HEK293 (cell line): ENCODE results near the gene ANKH.
A peak's percentile ranks its signal among the peaks of the same experiment; 100 is the strongest.

Experiments
- CTCF ChIA-PET: fragments of 350-600 bp; formaldehyde crosslinking; extraction: SDS; loops from one replicate; lab custom pipeline; 2021; ENCODE audit warnings: antibody characterized with exemption; lab: Yijun Ruan, JAX
- POLR2A ChIA-PET: fragments of 300-600 bp; formaldehyde crosslinking; extraction: SDS; loops from one replicate; lab custom pipeline; 2020; ENCODE audit warnings: antibody characterized with exemption, inconsistent platforms; lab: Yijun Ruan, JAX
- H3K27ac ChIP-seq: fragments of 200-500 bp; sonication (Bioruptor generic); 2 replicates; pipeline ENCODE4 v1.5.1; 2014; ENCODE audit warnings: low read depth, low read length, control low read depth, inconsistent platforms; ENCODE audit errors: extremely low read depth
- H3K36me3 ChIP-seq, 2 experiments: fragments of 200-500 bp in 1 of 2; sonication (Bioruptor generic) in 1 of 2; 1 replicate in 1 of 2; 2 replicates in 1 of 2; pipeline ENCODE4 v1.5.1; 2014 to 2017; ENCODE audit warnings: inconsistent platforms in 2 of 2, low read length in 2 of 2; ENCODE audit not compliant: control insufficient read depth in 2 of 2, insufficient read depth in 1 of 2
- H3K4me1 ChIP-seq: fragments of 200-500 bp; sonication (Bioruptor generic); 2 replicates; pipeline ENCODE4 v1.5.1; 2014; ENCODE audit warnings: mild to moderate bottlenecking, low read length, inconsistent platforms; ENCODE audit not compliant: control insufficient read depth, insufficient read depth
- H3K4me3 ChIP-seq: 2 replicates; pipeline ENCODE4 v1.5.1; 2011; ENCODE audit warnings: low read depth, mild to moderate bottlenecking, control low read depth, low read length, moderate library complexity
- H3K9me3 ChIP-seq: fragments of 200-500 bp; sonication (Bioruptor generic); 2 replicates; pipeline ENCODE4 v1.5.1; 2014; ENCODE audit warnings: low read depth, low read length, inconsistent platforms; ENCODE audit not compliant: control insufficient read depth, insufficient read depth
- BCL11A ChIP-seq: fragments of 450-650 bp; formaldehyde crosslinking; IDR thresholded peaks from 2 replicates; pipeline ENCODE4 v1.5.1; 2016; ENCODE audit warnings: low read depth, missing biosample characterization, missing genetic modification characterization
- FEZF1 ChIP-seq: fragments of 450-650 bp; formaldehyde crosslinking; IDR thresholded peaks from 2 replicates; pipeline ENCODE4 v1.5.1; 2016; ENCODE audit warnings: missing biosample characterization, missing genetic modification characterization
- GLI2 ChIP-seq: fragments of 450-650 bp; formaldehyde crosslinking; IDR thresholded peaks from 2 replicates; pipeline ENCODE4; 2017; ENCODE audit warnings: missing biosample characterization, missing genetic modification characterization, low read depth, borderline replicate concordance
- KLF1 ChIP-seq: fragments of 450-650 bp; formaldehyde crosslinking; IDR thresholded peaks from 2 replicates; pipeline ENCODE4 v1.5.1; 2016; ENCODE audit warnings: missing biosample characterization, missing genetic modification characterization
- MYNN ChIP-seq: fragments of 450-650 bp; formaldehyde crosslinking; IDR thresholded peaks from 2 replicates; pipeline ENCODE4 v1.5.1; 2016; ENCODE audit warnings: missing biosample characterization, missing genetic modification characterization, borderline replicate concordance
- SCRT1 ChIP-seq: fragments of 450-650 bp; formaldehyde crosslinking; IDR thresholded peaks from 2 replicates; pipeline ENCODE4 v1.5.1; 2016; ENCODE audit warnings: missing biosample characterization, missing genetic modification characterization, borderline replicate concordance
- SCRT2 ChIP-seq: fragments of 450-650 bp; formaldehyde crosslinking; IDR thresholded peaks from 2 replicates; pipeline ENCODE4 v1.5.1; 2016; ENCODE audit warnings: missing biosample characterization, missing genetic modification characterization
- YY2 ChIP-seq: fragments of 450-650 bp; formaldehyde crosslinking; IDR thresholded peaks from 2 replicates; pipeline ENCODE4 v1.5.1; 2016; ENCODE audit warnings: missing biosample characterization, missing genetic modification characterization
- ZBTB7A ChIP-seq: fragments of 450-650 bp; formaldehyde crosslinking; IDR thresholded peaks from 2 replicates; pipeline ENCODE4 v1.5.1; 2016; ENCODE audit warnings: low read depth, missing biosample characterization, missing genetic modification characterization
- ZNF174 ChIP-seq: fragments of 450-650 bp; formaldehyde crosslinking; IDR thresholded peaks from 2 replicates; pipeline ENCODE4 v1.5.0; 2017; ENCODE audit warnings: missing biosample characterization, mild to moderate bottlenecking, missing genetic modification characterization
- ZNF202 ChIP-seq: fragments of 450-650 bp; formaldehyde crosslinking; IDR thresholded peaks from 2 replicates; pipeline ENCODE4 v1.5.1; 2016; ENCODE audit warnings: missing biosample characterization, missing genetic modification characterization, borderline replicate concordance
- ZNF239 ChIP-seq: fragments of 450-650 bp; formaldehyde crosslinking; IDR thresholded peaks from 2 replicates; pipeline ENCODE4 v1.5.1; 2016; ENCODE audit warnings: missing biosample characterization, missing genetic modification characterization
- ZNF302 ChIP-seq: fragments of 450-650 bp; formaldehyde crosslinking; IDR thresholded peaks from 2 replicates; pipeline ENCODE4 v1.5.1; 2016; ENCODE audit warnings: missing biosample characterization, missing genetic modification characterization, low read depth
- ZNF549 ChIP-seq: fragments of 450-650 bp; IDR thresholded peaks from 2 replicates; pipeline ENCODE4 v1.5.1; 2018; ENCODE audit warnings: missing biosample characterization, missing genetic modification characterization, mild to moderate bottlenecking, inconsistent platforms, moderate library complexity
- ZNF555 ChIP-seq: fragments of 450-650 bp; formaldehyde crosslinking; conservative IDR thresholded peaks from 2 replicates; pipeline ENCODE4 v1.5.1; 2017; ENCODE audit warnings: missing biosample characterization, mild to moderate bottlenecking, missing genetic modification characterization, inconsistent platforms
- ZNF621 ChIP-seq: fragments of 450-650 bp; formaldehyde crosslinking; IDR thresholded peaks from 2 replicates; pipeline ENCODE4 v1.5.1; 2017; ENCODE audit warnings: missing biosample characterization, missing genetic modification characterization
- ZNF623 ChIP-seq: fragments of 450-650 bp; formaldehyde crosslinking; IDR thresholded peaks from 2 replicates; pipeline ENCODE4 v1.5.1; 2016; ENCODE audit warnings: missing biosample characterization, missing genetic modification characterization
- ZNF626 ChIP-seq: fragments of 450-650 bp; sonication (Bioruptor Pico); formaldehyde crosslinking; IDR thresholded peaks from 2 replicates; pipeline ENCODE4 v1.5.1; 2018; ENCODE audit warnings: missing biosample characterization, missing genetic modification characterization, inconsistent platforms
- ZNF654 ChIP-seq: fragments of 450-650 bp; formaldehyde crosslinking; IDR thresholded peaks from 2 replicates; pipeline ENCODE4 v1.5.1; 2016; ENCODE audit warnings: low read depth, missing biosample characterization, missing genetic modification characterization
- ZNF76 ChIP-seq: fragments of 450-650 bp; formaldehyde crosslinking; IDR thresholded peaks from 2 replicates; pipeline ENCODE4; 2016; ENCODE audit warnings: low read depth, missing biosample characterization, missing genetic modification characterization, borderline replicate concordance
- ZSCAN16 ChIP-seq: fragments of 450-650 bp; formaldehyde crosslinking; IDR thresholded peaks from 2 replicates; pipeline ENCODE4 v1.5.1; 2016; ENCODE audit warnings: missing biosample characterization, missing genetic modification characterization
- TF ChIP-seq, protein P1 (sequence below): fragments of 450-650 bp; formaldehyde crosslinking; IDR thresholded peaks from 2 replicates; pipeline ENCODE4 v1.5.1; 2016; ENCODE audit warnings: missing biosample characterization, missing genetic modification characterization
- TF ChIP-seq, protein P2 (sequence below): fragments of 450-650 bp; formaldehyde crosslinking; IDR thresholded peaks from 2 replicates; pipeline ENCODE4 v1.5.1; 2016; ENCODE audit warnings: missing biosample characterization, missing genetic modification characterization
- TF ChIP-seq, protein P3 (sequence below): fragments of 450-650 bp; formaldehyde crosslinking; optimal IDR thresholded peaks from 2 replicates; pipeline ENCODE3; 2016; ENCODE audit warnings: missing biosample characterization, mild to moderate bottlenecking, missing genetic modification characterization
- TF ChIP-seq, protein P4 (sequence below): fragments of 450-650 bp; formaldehyde crosslinking; IDR thresholded peaks from 2 replicates; pipeline ENCODE4 v1.5.1; 2017; ENCODE audit warnings: missing biosample characterization, missing genetic modification characterization
- TF ChIP-seq, protein P5 (sequence below): fragments of 450-650 bp; formaldehyde crosslinking; IDR thresholded peaks from 2 replicates; pipeline ENCODE4 v1.5.0; 2017; ENCODE audit warnings: missing biosample characterization, missing genetic modification characterization, borderline replicate concordance
- TF ChIP-seq, protein P6 (sequence below): fragments of 450-650 bp; formaldehyde crosslinking; IDR thresholded peaks from 2 replicates; pipeline ENCODE4 v1.5.1; 2017; ENCODE audit warnings: missing biosample characterization, missing genetic modification characterization
- TF ChIP-seq, protein P7 (sequence below): fragments of 450-650 bp; formaldehyde crosslinking; IDR thresholded peaks from 2 replicates; pipeline ENCODE4 v1.5.1; 2016; ENCODE audit warnings: missing biosample characterization, missing genetic modification characterization, low read depth

Gene ANKH

DNA sequence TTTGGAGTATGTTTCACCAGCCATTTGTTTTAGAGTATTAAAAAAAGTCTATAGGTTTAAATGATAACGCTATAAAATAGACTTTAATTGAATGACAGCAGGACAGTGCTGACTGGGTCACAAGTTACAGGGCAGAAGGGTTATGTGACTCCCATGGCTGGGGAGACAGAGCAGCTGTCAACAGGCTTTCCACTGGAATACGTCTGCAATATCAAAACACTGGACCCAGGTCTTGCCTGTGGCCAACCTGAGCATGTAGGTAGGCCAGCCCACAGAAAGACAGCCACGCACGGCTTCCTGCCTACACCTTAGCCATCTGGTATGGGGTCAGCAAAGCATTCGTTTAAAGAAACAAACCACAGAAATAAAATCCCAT lies 126.4 kb downstream of the ANKH start:
- POLR2A ChIA-PET = no interaction called here

DNA sequence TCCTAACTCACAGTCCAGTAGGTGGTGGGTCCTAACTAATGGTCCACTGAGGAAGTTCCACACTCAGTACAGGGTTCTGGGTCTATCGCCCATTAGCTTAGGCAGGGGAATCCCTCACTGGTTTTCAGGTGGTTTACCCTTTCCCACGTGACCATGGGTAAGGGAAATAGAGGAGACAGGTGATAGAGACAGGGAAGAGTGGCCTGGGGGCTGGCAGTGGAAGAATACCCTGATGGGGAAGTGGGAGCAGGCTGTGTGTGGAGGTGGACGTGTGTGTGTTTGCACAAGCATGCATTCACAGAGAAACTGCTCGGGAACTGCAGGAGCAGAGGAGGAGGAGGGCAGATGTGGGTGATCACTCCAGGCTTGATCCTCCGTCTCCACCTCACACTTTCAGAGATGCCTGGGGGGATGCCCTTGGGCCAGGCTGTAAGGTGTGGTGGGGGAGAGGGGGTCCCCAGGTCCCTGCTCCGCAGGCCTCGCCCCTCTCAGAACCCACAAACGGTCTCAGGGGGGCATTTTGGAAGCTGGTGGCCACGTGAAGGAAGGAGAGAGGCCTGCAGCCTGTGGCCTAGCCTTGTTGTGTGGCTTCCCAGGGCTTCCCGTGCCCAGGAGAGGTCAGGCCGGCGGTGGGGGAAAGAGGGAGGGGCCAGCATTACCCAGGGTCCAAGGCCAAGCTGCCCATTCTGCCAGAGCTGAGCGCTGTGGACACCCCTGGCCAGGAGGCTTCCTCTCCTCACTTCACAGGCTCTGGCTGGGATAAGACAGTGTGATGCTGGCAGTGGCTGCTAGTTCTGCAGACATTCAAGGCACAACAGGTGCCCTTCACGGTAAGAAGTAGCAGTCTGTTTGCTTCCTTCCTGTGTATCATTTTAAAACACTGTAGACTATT lies 127.0 kb downstream of the ANKH start:
- ChIA-PET CTCF (interaction anchor here (0.6 to 0.7 kb wide), 3 partner anchors 11 to 831 kb away, joined by 3 to 5 read pairs (median 5); no protein-coding TSS in a partner anchor), POLR2A (no interaction called here)
- Histone ChIP-seq H3K36me3 (peaks cover 0 to 25% of the 10 kb centered on the region in 2 experiments), H3K4me1 (no peaks in the 10 kb centered on the region), H3K9me3 (no peaks in the 10 kb centered on the region), H3K4me3 (no peak overlapping the region), H3K27ac (no peak overlapping the region)
- TF ChIP-seq SCRT2 (tag by site-specific recombination) (peak; percentile 84), YY2 (tag by site-specific recombination) (no peak), ZNF302 (no peak), ZNF621 (tag by site-specific recombination) (no peak), MYNN (no peak), KLF1 (tag by site-specific recombination) (no peak)
- TF ChIP-seq, protein P1, sequence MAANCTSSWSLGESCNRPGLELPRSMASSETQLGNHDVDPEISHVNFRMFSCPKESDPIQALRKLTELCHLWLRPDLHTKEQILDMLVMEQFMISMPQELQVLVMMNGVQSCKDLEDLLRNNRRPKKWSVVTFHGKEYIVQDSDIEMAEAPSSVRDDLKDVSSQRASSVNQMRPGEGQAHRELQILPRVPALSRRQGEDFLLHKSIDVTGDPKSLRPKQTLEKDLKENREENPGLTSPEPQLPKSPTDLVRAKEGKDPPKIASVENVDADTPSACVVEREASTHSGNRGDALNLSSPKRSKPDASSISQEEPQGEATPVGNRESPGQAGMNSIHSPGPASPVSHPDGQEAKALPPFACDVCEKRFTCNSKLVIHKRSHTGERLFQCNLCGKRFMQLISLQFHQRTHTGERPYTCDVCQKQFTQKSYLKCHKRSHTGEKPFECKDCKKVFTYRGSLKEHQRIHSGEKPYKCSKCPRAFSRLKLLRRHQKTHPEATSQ (tag by site-specific recombination) = no peak
- TF ChIP-seq, protein P2, sequence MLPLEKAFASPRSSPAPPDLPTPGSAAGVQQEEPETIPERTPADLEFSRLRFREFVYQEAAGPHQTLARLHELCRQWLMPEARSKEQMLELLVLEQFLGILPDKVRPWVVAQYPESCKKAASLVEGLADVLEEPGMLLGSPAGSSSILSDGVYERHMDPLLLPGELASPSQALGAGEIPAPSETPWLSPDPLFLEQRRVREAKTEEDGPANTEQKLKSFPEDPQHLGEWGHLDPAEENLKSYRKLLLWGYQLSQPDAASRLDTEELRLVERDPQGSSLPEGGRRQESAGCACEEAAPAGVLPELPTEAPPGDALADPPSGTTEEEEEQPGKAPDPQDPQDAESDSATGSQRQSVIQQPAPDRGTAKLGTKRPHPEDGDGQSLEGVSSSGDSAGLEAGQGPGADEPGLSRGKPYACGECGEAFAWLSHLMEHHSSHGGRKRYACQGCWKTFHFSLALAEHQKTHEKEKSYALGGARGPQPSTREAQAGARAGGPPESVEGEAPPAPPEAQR (tag by site-specific recombination) = no peak
- TF ChIP-seq, protein P3, sequence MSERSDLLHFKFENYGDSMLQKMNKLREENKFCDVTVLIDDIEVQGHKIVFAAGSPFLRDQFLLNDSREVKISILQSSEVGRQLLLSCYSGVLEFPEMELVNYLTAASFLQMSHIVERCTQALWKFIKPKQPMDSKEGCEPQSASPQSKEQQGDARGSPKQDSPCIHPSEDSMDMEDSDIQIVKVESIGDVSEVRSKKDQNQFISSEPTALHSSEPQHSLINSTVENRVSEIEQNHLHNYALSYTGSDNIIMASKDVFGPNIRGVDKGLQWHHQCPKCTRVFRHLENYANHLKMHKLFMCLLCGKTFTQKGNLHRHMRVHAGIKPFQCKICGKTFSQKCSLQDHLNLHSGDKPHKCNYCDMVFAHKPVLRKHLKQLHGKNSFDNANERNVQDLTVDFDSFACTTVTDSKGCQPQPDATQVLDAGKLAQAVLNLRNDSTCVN (tag by site-specific recombination) = no peak
- TF ChIP-seq, protein P4, sequence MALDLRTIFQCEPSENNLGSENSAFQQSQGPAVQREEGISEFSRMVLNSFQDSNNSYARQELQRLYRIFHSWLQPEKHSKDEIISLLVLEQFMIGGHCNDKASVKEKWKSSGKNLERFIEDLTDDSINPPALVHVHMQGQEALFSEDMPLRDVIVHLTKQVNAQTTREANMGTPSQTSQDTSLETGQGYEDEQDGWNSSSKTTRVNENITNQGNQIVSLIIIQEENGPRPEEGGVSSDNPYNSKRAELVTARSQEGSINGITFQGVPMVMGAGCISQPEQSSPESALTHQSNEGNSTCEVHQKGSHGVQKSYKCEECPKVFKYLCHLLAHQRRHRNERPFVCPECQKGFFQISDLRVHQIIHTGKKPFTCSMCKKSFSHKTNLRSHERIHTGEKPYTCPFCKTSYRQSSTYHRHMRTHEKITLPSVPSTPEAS (tag by site-specific recombination) = no peak

More for the DNA sequence above, 126.4 kb downstream of the ANKH start:
- Histone ChIP-seq H3K36me3 (peaks cover 0 to 31% of the 10 kb centered on the region in 2 experiments), H3K4me3 (no peak overlapping the region), H3K27ac (no peak overlapping the region), H3K9me3 (no peaks in the 10 kb centered on the region), H3K4me1 (no peaks in the 10 kb centered on the region)
- CTCF ChIA-PET = interaction anchor here (0.6 to 0.9 kb wide), 2 partner anchors 18 to 831 kb away, joined by 5 read pairs; no protein-coding TSS in a partner anchor
- TF ChIP-seq ZNF654 = no peak
- no peak for TF ChIP-seq ZNF549 (tag by site-specific recombination)
- TF ChIP-seq ZNF623 = no peak
- TF ChIP-seq GLI2 (tag by site-specific recombination) = no peak
- TF ChIP-seq ZNF239 (tag by site-specific recombination) = no peak
- no peak for TF ChIP-seq SCRT1
- TF ChIP-seq ZNF555 (tag by site-specific recombination) = no peak
- TF ChIP-seq ZSCAN16 (tag by site-specific recombination) = no peak
- TF ChIP-seq, protein P5, sequence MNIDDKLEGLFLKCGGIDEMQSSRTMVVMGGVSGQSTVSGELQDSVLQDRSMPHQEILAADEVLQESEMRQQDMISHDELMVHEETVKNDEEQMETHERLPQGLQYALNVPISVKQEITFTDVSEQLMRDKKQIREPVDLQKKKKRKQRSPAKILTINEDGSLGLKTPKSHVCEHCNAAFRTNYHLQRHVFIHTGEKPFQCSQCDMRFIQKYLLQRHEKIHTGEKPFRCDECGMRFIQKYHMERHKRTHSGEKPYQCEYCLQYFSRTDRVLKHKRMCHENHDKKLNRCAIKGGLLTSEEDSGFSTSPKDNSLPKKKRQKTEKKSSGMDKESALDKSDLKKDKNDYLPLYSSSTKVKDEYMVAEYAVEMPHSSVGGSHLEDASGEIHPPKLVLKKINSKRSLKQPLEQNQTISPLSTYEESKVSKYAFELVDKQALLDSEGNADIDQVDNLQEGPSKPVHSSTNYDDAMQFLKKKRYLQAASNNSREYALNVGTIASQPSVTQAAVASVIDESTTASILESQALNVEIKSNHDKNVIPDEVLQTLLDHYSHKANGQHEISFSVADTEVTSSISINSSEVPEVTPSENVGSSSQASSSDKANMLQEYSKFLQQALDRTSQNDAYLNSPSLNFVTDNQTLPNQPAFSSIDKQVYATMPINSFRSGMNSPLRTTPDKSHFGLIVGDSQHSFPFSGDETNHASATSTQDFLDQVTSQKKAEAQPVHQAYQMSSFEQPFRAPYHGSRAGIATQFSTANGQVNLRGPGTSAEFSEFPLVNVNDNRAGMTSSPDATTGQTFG (tag by site-specific recombination) = no peak
- no peak for TF ChIP-seq FEZF1 (tag by site-specific recombination)
- TF ChIP-seq ZNF76 (tag by site-specific recombination) = no peak
- TF ChIP-seq BCL11A = no peak
- no peak for TF ChIP-seq ZNF174 (tag by site-specific recombination)
- TF ChIP-seq, protein P6, sequence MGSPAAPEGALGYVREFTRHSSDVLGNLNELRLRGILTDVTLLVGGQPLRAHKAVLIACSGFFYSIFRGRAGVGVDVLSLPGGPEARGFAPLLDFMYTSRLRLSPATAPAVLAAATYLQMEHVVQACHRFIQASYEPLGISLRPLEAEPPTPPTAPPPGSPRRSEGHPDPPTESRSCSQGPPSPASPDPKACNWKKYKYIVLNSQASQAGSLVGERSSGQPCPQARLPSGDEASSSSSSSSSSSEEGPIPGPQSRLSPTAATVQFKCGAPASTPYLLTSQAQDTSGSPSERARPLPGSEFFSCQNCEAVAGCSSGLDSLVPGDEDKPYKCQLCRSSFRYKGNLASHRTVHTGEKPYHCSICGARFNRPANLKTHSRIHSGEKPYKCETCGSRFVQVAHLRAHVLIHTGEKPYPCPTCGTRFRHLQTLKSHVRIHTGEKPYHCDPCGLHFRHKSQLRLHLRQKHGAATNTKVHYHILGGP = no peak
- no peak for TF ChIP-seq ZNF202 (tag by site-specific recombination)
- TF ChIP-seq ZBTB7A (tag by site-specific recombination) = no peak
- TF ChIP-seq ZNF626 = no peak
- TF ChIP-seq, protein P7, sequence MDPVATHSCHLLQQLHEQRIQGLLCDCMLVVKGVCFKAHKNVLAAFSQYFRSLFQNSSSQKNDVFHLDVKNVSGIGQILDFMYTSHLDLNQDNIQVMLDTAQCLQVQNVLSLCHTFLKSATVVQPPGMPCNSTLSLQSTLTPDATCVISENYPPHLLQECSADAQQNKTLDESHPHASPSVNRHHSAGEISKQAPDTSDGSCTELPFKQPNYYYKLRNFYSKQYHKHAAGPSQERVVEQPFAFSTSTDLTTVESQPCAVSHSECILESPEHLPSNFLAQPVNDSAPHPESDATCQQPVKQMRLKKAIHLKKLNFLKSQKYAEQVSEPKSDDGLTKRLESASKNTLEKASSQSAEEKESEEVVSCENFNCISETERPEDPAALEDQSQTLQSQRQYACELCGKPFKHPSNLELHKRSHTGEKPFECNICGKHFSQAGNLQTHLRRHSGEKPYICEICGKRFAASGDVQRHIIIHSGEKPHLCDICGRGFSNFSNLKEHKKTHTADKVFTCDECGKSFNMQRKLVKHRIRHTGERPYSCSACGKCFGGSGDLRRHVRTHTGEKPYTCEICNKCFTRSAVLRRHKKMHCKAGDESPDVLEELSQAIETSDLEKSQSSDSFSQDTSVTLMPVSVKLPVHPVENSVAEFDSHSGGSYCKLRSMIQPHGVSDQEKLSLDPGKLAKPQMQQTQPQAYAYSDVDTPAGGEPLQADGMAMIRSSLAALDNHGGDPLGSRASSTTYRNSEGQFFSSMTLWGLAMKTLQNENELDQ (tag by site-specific recombination) = no peak
